K562 (cell line): ENCODE data around the gene PRDX2.

Source experiments
- GTF3C2 ChIP-seq: IDR thresholded peaks from 3 replicates; pipeline ENCODE4 v1.6.1; 2011; ENCODE audit warnings: borderline replicate concordance, mild to moderate bottlenecking, moderate library complexity; ENCODE audit not compliant: insufficient read length; ENCODE audit errors: extremely low read depth
- ZBTB12 ChIP-seq: fragments of 250-450 bp; sonication (Bioruptor Pico); IDR thresholded peaks from 2 replicates; pipeline ENCODE4 v1.4.0; 2020
- ZEB2 ChIP-seq: fragments of 450-650 bp; IDR thresholded peaks from 2 replicates; pipeline ENCODE4 v1.6.1; 2016
- ZNF133 ChIP-seq: fragments of 250-450 bp; sonication (Bioruptor Pico); IDR thresholded peaks from 2 replicates; pipeline ENCODE4 v1.4.0; 2020; ENCODE audit warnings: mild to moderate bottlenecking
- ZNF408 ChIP-seq: fragments of 250-450 bp; sonication (Bioruptor Pico); IDR thresholded peaks from 2 replicates; pipeline ENCODE4 v1.4.0; 2020; ENCODE audit warnings: low read depth, mild to moderate bottlenecking, moderate library complexity

GRCh38 chr19:12787458-12787857, 14.1 kb downstream of the PRDX2 start:
- TF ChIP-seq ZEB2 (no peak), ZNF408 (CRISPR knock-in tag) (no peak), ZBTB12 (CRISPR knock-in tag) (no peak), GTF3C2 (no peak), ZNF133 (CRISPR knock-in tag) (no peak)
